DND-41 (cell line): ENCODE data around the gene SLC35C1.
A peak's percentile ranks its signal among the peaks of the same experiment; 100 is the strongest.

Experiments
- ATAC-seq: fragments of 200-7000 bp; cut with Tn5 transposase; 3 replicates; pipeline ENCODE4 v1.9.1; 2021; ENCODE audit warnings: low read depth; ENCODE audit not compliant: insufficient read depth
- DNase-seq: peaks from one replicate; pipeline ENCODE4 v3.0.0-alpha.2; 2020
- H2AFZ ChIP-seq: 2 replicates; pipeline ENCODE4 v1.6.0; 2012; ENCODE audit warnings: low read depth, low read length
- H3K27ac ChIP-seq: 2 replicates; pipeline ENCODE4 v1.5.1; 2012; ENCODE audit warnings: low read length, inconsistent platforms
- H3K27me3 ChIP-seq: fragments of 200-600 bp; sonication (generic); 2 replicates; pipeline ENCODE4 v1.6.0; 2012; ENCODE audit warnings: low read length, mild to moderate bottlenecking, inconsistent platforms; ENCODE audit not compliant: insufficient read depth, poor library complexity
- H3K36me3 ChIP-seq: 2 replicates; pipeline ENCODE4 v1.5.1; 2012; ENCODE audit warnings: low read length, inconsistent platforms; ENCODE audit not compliant: insufficient read depth
- H3K4me1 ChIP-seq: 2 replicates; pipeline ENCODE4 v1.5.1; 2012; ENCODE audit warnings: mild to moderate bottlenecking, low read length; ENCODE audit not compliant: insufficient read depth
- H3K4me2 ChIP-seq: 2 replicates; pipeline ENCODE4 v1.6.0; 2012; ENCODE audit warnings: mild to moderate bottlenecking, moderate library complexity, low read length, inconsistent platforms; ENCODE audit not compliant: insufficient read depth
- H3K4me3 ChIP-seq, 2 experiments: fragments of 200-600 bp in 1 of 2; shearing (Covaris generic) in 1 of 2; 2 replicates each; pipeline ENCODE4 v1.5.1; 2012 to 2016; ENCODE audit warnings: inconsistent platforms in 2 of 2, low read length in 2 of 2, mild to moderate bottlenecking in 2 of 2, low read depth in 1 of 2, moderate library complexity in 1 of 2
- H3K79me2 ChIP-seq: 2 replicates; pipeline ENCODE4 v1.6.0; 2012; ENCODE audit warnings: low read length, inconsistent platforms; ENCODE audit not compliant: insufficient read depth
- H3K9ac ChIP-seq: 2 replicates; pipeline ENCODE4 v1.6.0; 2012; ENCODE audit warnings: low read depth, mild to moderate bottlenecking, inconsistent platforms, low read length, moderate library complexity
- H3K9me3 ChIP-seq: 2 replicates; pipeline ENCODE4 v1.5.1; 2012; ENCODE audit warnings: low read length, moderate library complexity, mild to moderate bottlenecking, inconsistent platforms; ENCODE audit not compliant: insufficient read depth, severe bottlenecking
- H4K20me1 ChIP-seq: 2 replicates; pipeline ENCODE4 v1.6.0; 2012; ENCODE audit warnings: low read length; ENCODE audit not compliant: insufficient read depth
- EZH2 ChIP-seq: IDR thresholded peaks from 3 replicates; pipeline ENCODE4 v1.6.1; 2012; ENCODE audit warnings: borderline replicate concordance, low read depth, mild to moderate bottlenecking, moderate library complexity, low read length, inconsistent platforms; ENCODE audit not compliant: severe bottlenecking
- TF ChIP-seq, protein P1 (sequence below): IDR thresholded peaks from 2 replicates; pipeline ENCODE4 v1.5.1; 2012; ENCODE audit warnings: borderline replicate concordance, low read length, moderate library complexity, mild to moderate bottlenecking; ENCODE audit not compliant: poor library complexity, severe bottlenecking; ENCODE audit errors: extremely low read depth

The SLC35C1 gene

GRCh38 chr11:45844822-45845578 is 40.1 kb downstream of the SLC35C1 start:
- H3K4me3 ChIP-seq: no peak overlapping the region
- peaks cover 35% of the 10 kb centered on the region for H3K4me1 ChIP-seq
- H3K9ac ChIP-seq: no peak overlapping the region
- H3K9me3 ChIP-seq: no peaks in the 10 kb centered on the region
- no peaks in the 10 kb centered on the region for H3K36me3 ChIP-seq
- H4K20me1 ChIP-seq: peaks cover 12% of the 10 kb centered on the region
- no peak overlapping the region for H3K27ac ChIP-seq
- DNase-seq (no peak), ATAC-seq (no peak)
- no peak overlapping the region for H3K4me2 ChIP-seq
- TF ChIP-seq EZH2: no peak
- TF ChIP-seq, protein P1, sequence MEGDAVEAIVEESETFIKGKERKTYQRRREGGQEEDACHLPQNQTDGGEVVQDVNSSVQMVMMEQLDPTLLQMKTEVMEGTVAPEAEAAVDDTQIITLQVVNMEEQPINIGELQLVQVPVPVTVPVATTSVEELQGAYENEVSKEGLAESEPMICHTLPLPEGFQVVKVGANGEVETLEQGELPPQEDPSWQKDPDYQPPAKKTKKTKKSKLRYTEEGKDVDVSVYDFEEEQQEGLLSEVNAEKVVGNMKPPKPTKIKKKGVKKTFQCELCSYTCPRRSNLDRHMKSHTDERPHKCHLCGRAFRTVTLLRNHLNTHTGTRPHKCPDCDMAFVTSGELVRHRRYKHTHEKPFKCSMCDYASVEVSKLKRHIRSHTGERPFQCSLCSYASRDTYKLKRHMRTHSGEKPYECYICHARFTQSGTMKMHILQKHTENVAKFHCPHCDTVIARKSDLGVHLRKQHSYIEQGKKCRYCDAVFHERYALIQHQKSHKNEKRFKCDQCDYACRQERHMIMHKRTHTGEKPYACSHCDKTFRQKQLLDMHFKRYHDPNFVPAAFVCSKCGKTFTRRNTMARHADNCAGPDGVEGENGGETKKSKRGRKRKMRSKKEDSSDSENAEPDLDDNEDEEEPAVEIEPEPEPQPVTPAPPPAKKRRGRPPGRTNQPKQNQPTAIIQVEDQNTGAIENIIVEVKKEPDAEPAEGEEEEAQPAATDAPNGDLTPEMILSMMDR: no peak
- H3K27me3 ChIP-seq: no peaks in the 10 kb centered on the region
- peaks cover 24% of the 10 kb centered on the region for H3K79me2 ChIP-seq
- no peak overlapping the region for H2AFZ ChIP-seq

GRCh38 chr11:45846174-45846675 is 41.3 kb downstream of the SLC35C1 start:
- H3K79me2 ChIP-seq: peaks cover 37% of the 10 kb centered on the region
- no peak overlapping the region for H2AFZ ChIP-seq

DNA sequence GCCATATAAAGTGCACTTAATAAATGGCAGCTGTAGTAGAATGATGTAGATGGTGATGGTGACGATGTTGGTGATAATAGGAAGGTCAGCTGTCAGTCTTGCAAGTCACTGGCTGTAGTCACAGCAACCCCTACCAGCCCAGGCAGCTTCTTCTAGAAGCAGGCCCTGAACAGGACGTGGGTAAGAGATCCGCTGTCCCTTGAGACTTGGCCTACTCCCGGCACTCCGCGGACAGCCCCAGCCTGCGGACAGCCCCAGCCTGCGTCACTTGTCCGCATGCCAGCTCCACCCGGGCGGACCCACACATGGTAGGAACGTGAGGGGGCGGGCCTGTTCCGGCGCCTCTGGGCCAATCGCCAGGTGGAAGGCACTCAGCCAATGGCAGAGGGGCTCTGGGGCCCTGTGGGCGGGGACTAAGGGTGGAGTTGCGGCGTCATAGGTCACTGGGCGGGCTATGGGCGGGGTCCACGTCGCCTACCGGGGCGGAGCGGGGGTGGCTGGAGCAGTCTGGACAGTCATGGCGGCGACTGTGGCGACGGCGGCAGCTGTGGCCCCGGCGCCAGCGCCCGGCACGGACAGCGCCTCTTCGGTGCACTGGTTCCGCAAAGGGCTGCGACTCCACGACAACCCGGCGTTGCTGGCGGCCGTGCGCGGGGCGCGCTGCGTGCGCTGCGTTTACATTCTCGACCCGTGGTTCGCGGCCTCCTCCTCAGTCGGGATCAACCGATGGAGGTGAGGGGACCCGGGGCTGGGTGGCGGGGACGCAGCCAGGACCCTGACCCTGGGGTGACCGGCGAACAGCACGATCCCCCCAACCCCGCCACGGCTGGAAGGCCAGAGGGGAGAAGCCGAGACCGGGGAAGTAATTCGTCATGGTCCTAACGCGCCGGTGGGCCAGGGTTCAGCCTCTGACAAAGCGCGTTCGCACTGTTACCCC is 42.3 kb downstream of the SLC35C1 start, which contains the start of gene CRY2:
Gene CRY2, plus strand, starts transcription at position 502 of the 937 bp plus-strand sequence. Its CDS starts 16 bp downstream, at position 518.
- Histone ChIP-seq H3K9me3 (no peaks in the 10 kb centered on the region), H2AFZ (peak within 1 kb of the TSS; percentile 63), H3K4me2 (peak within 1 kb of the TSS; percentile 74), H3K79me2 (peaks cover 43% of the 10 kb centered on the region), H3K9ac (peak within 1 kb of the TSS; percentile 67), H3K27me3 (no peaks in the 10 kb centered on the region), H4K20me1 (peaks cover 24% of the 10 kb centered on the region), H3K4me1 (peaks cover 35% of the 10 kb centered on the region), H3K36me3 (no peaks in the 10 kb centered on the region), H3K4me3 (peak within 1 kb of the TSS; percentile 73 to 81), H3K27ac (peak within 1 kb of the TSS; percentile 54)
- no peak for TF ChIP-seq EZH2
- TF ChIP-seq, protein P1: no peak
- DNase-seq: peak; percentile 97
- ATAC-seq: peak; percentile 90

More at GRCh38 chr11:45846174-45846675, 41.3 kb downstream of the SLC35C1 start:
- no peak overlapping the region for H3K4me3 ChIP-seq
- H3K27ac ChIP-seq: no peak overlapping the region
- H4K20me1 ChIP-seq: peaks cover 20% of the 10 kb centered on the region
- H3K9me3 ChIP-seq: no peaks in the 10 kb centered on the region
- no peaks in the 10 kb centered on the region for H3K27me3 ChIP-seq
- peaks cover 35% of the 10 kb centered on the region for H3K4me1 ChIP-seq
- DNase-seq: no peak
- H3K4me2 ChIP-seq: peak overlapping the region; percentile 74; the same call in 1 of the 2 replicates
- TF ChIP-seq, protein P1: no peak
- no peak for TF ChIP-seq EZH2
- no peaks in the 10 kb centered on the region for H3K36me3 ChIP-seq
- H3K9ac ChIP-seq: no peak overlapping the region
- no peak for ATAC-seq
